Measurements from ENCODE around the gene ZNF276. TPM values are rescaled to one million over a fixed set of nuclear protein-coding genes. Genes with fewer than 3 reads are reported as not detected.

Gene ZNF276
- total RNA-seq, 2 donors from 2014 or later: 28.2 to 32.6 TPM

DNA sequence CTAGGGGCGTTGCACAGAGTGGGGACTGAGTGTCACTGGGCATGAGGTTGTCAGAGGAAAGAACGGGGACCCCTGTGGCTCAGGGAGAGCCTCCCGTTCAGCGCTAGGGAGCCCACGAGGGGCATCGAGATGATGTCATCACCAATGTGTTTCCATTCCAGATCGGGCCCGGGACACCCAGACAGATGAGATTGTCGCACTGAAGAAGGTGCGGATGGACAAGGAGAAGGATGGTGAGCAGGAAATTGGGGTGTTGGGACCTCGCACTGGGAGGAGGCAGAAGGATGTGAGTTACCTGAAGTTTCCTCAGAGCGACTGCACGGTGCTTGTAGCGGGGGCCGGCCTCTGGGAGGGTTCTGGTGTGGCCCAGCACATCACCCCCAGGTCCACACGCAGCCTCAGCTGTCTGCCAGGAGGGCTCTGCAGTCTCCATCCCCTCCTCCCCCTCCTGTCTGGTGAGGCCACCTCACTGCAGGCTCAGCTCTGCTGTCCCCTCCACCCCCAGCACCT, 30.9 kb upstream of the ZNF276 start:
- WGBS, 2 experiments (ENCODE audit: insufficient coverage in 1 of 2, insufficient read length in 1 of 2): 95 to 97% methylated on average over 9 to 16 of the region's 16 CpGs
- TF ChIP-seq, protein P1, sequence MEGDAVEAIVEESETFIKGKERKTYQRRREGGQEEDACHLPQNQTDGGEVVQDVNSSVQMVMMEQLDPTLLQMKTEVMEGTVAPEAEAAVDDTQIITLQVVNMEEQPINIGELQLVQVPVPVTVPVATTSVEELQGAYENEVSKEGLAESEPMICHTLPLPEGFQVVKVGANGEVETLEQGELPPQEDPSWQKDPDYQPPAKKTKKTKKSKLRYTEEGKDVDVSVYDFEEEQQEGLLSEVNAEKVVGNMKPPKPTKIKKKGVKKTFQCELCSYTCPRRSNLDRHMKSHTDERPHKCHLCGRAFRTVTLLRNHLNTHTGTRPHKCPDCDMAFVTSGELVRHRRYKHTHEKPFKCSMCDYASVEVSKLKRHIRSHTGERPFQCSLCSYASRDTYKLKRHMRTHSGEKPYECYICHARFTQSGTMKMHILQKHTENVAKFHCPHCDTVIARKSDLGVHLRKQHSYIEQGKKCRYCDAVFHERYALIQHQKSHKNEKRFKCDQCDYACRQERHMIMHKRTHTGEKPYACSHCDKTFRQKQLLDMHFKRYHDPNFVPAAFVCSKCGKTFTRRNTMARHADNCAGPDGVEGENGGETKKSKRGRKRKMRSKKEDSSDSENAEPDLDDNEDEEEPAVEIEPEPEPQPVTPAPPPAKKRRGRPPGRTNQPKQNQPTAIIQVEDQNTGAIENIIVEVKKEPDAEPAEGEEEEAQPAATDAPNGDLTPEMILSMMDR (conservative IDR thresholded peaks at IDR 0.05): no peak
- Mint-ChIP-seq H3K9me3 (peaks cover 8% of the 10 kb centered on the region), H3K4me1 (peaks cover 6% of the 10 kb centered on the region), H3K27me3 (ENCODE audit: insufficient read depth) (no peaks in the 10 kb centered on the region), H3K36me3 (ENCODE audit: low read depth) (peaks cover 66% of the 10 kb centered on the region), H3K27ac (no peak overlapping the region), H3K4me3 (no peak overlapping the region)
- Histone ChIP-seq H3K27ac (ENCODE audit: low read depth, low read length) (no peak overlapping the region), H3K36me3 (ENCODE audit: control insufficient read depth, insufficient read depth, low read length) (peaks cover 47% of the 10 kb centered on the region), H3K4me1 (ENCODE audit: control insufficient read depth, insufficient read depth, low read length) (no peaks in the 10 kb centered on the region), H3K27me3 (ENCODE audit: control insufficient read depth, insufficient read depth, low read length, poor library complexity, severe bottlenecking) (no peaks in the 10 kb centered on the region), H3K9ac (ENCODE audit: extremely low read depth, low read length, poor library complexity, severe bottlenecking) (no peak overlapping the region), H3K9me3 (ENCODE audit: control insufficient read depth, low read length) (peaks cover 7% of the 10 kb centered on the region), H3K4me3 (ENCODE audit: low read length) (no peak overlapping the region)
- DNase-seq: no peak

DNA sequence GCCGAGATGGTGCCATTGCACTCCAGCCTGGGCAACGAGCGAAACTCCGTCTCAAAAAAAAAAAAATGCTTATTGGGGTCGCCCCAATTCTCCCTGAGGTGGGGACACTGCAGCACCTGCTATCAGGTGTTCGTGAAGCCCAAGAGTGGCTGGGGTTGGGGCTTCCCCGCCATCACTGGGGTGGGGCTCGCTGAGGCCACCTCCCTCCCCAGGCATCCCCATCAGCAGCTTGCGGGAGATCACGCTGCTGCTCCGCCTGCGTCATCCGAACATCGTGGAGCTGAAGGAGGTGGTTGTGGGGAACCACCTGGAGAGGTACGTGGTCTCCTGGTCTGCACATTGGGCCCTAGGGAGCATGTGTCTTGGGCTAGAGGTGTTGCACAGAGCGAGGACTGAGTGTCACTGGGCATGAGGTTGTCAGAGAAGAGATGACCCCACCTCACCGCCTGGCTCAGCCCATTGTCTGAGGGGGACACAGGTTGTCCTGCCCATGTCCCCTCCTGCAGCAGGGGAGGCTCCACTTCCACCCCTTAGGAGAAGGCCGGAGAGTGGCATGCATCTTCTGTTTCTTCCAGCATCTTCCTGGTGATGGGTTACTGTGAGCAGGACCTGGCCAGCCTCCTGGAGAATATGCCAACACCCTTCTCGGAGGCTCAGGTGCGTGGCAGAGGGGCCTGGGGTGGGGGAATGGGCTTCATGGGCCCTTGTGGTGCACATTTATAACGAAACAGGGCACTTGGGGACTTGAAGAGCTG, 29.9 kb upstream of the ZNF276 start:
- no peak overlapping the region for H3K9ac ChIP-seq (ENCODE audit: extremely low read depth, low read length, poor library complexity, severe bottlenecking)
- DNase-seq: no peak
- H3K4me1 ChIP-seq (ENCODE audit: control insufficient read depth, insufficient read depth, low read length): no peaks in the 10 kb centered on the region
- Mint-ChIP-seq H3K9me3 (peaks cover under 1% of the 10 kb centered on the region), H3K27me3 (ENCODE audit: insufficient read depth) (no peaks in the 10 kb centered on the region), H3K27ac (no peak overlapping the region), H3K4me1 (peaks cover 6% of the 10 kb centered on the region), H3K4me3 (no peak overlapping the region), H3K36me3 (ENCODE audit: low read depth) (peaks cover 59% of the 10 kb centered on the region)
- H3K27me3 ChIP-seq (ENCODE audit: control insufficient read depth, insufficient read depth, low read length, poor library complexity, severe bottlenecking): no peaks in the 10 kb centered on the region
- TF ChIP-seq, protein P1 (conservative IDR thresholded peaks at IDR 0.05): no peak
- no peak overlapping the region for H3K27ac ChIP-seq (ENCODE audit: low read depth, low read length)
- H3K9me3 ChIP-seq (ENCODE audit: control insufficient read depth, low read length): no peaks in the 10 kb centered on the region
- peaks cover 40% of the 10 kb centered on the region for H3K36me3 ChIP-seq (ENCODE audit: control insufficient read depth, insufficient read depth, low read length)
- no peak overlapping the region for H3K4me3 ChIP-seq (ENCODE audit: low read length)
- WGBS, 2 experiments (ENCODE audit: insufficient coverage in 1 of 2, insufficient read length in 1 of 2): 96 to 99% methylated on average over 15 to 21 of the region's 21 CpGs

DNA sequence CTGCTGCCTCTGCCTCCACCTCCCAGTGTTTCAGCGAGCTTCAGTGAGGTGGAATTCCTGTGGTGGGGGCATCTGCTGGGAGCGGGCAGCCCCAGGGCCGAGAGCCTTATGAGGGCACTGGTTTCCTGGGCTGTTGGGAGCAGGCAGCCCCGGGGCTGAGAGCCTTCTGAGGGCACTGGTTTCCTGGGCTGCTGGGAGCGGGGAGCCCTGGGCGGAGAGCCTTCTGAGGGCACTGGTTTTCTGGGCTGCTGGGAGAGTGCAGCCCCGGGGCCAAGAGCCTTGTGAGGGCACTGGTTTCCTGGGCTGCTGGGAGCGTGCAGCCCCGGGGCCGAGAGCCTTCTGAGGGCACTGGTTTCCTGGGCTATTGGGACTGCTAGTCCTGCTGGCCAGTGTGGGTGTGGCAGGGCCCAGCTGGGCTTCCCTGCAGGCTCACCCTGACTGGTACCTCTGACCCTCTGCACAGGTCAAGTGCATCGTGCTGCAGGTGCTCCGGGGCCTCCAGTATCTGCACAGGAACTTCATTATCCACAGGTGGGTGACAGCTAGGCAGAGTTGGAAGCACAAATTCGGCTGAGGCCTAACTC, 29.3 kb upstream of the ZNF276 start:
- Mint-ChIP-seq H3K27me3 (ENCODE audit: insufficient read depth) (no peaks in the 10 kb centered on the region), H3K9me3 (no peaks in the 10 kb centered on the region), H3K27ac (no peak overlapping the region), H3K36me3 (ENCODE audit: low read depth) (peaks cover 59% of the 10 kb centered on the region), H3K4me3 (no peak overlapping the region), H3K4me1 (peaks cover 6% of the 10 kb centered on the region)
- Histone ChIP-seq H3K4me3 (ENCODE audit: low read length) (no peak overlapping the region), H3K9ac (ENCODE audit: extremely low read depth, low read length, poor library complexity, severe bottlenecking) (no peak overlapping the region), H3K36me3 (ENCODE audit: control insufficient read depth, insufficient read depth, low read length) (peaks cover 40% of the 10 kb centered on the region), H3K4me1 (ENCODE audit: control insufficient read depth, insufficient read depth, low read length) (no peaks in the 10 kb centered on the region), H3K9me3 (ENCODE audit: control insufficient read depth, low read length) (no peaks in the 10 kb centered on the region), H3K27ac (ENCODE audit: low read depth, low read length) (no peak overlapping the region), H3K27me3 (ENCODE audit: control insufficient read depth, insufficient read depth, low read length, poor library complexity, severe bottlenecking) (no peaks in the 10 kb centered on the region)
- TF ChIP-seq, protein P1 (conservative IDR thresholded peaks at IDR 0.05): no peak
- DNase-seq: no peak
- 95 to 100% methylated on average over 6 to 13 of the region's 13 CpGs for WGBS, 2 experiments (ENCODE audit: insufficient coverage in 1 of 2, insufficient read length in 1 of 2)
